NCI-H774 (cell line): Measurements from ENCODE around the gene ALDH5A1.

Experiments
- DNase-seq: peaks from one replicate; lab custom pipeline; 2025; lab: John Stamatoyannopoulos, UW

Gene ALDH5A1

GRCh38 chr6:24524805-24525204 is 30.0 kb downstream of the ALDH5A1 start:
- DNase-seq = peak; percentile 6

- no peak for DNase-seq
These were observed 35.2 kb downstream of the ALDH5A1 start for GRCh38 chr6:24529985-24530384.

- DNase-seq = no peak
These were observed 39.6 kb downstream of the ALDH5A1 start for GRCh38 chr6:24534329-24534728.

GRCh38 chr6:24535210-24535609 is 40.4 kb downstream of the ALDH5A1 start:
- no peak for DNase-seq

- DNase-seq = no peak
These were observed 41.7 kb downstream of the ALDH5A1 start for GRCh38 chr6:24536466-24536865.

GRCh38 chr6:24537082-24537699 is 42.4 kb downstream of the ALDH5A1 start:
- DNase-seq = no peak

GRCh38 chr6:24537771-24538385 is 43.1 kb downstream of the ALDH5A1 start:
- no peak for DNase-seq

- no peak for DNase-seq
These were observed 44.6 kb downstream of the ALDH5A1 start for GRCh38 chr6:24539416-24539815.

GRCh38 chr6:24540197-24540596 is 45.4 kb downstream of the ALDH5A1 start:
- no peak for DNase-seq

- no peak for DNase-seq
These were observed 48.9 kb downstream of the ALDH5A1 start for GRCh38 chr6:24543683-24544082.

- no peak for DNase-seq
These were observed 50.4 kb downstream of the ALDH5A1 start for GRCh38 chr6:24545183-24545582.

- no peak for DNase-seq
These were observed 50.9 kb downstream of the ALDH5A1 start for GRCh38 chr6:24545691-24546090.

GRCh38 chr6:24546439-24546838 is 51.7 kb downstream of the ALDH5A1 start:
- no peak for DNase-seq

- no peak for DNase-seq
These were observed 52.5 kb downstream of the ALDH5A1 start for GRCh38 chr6:24547243-24547642.

- DNase-seq = no peak
These were observed 54.4 kb downstream of the ALDH5A1 start for GRCh38 chr6:24549158-24549557.

GRCh38 chr6:24549674-24550353 is 55.0 kb downstream of the ALDH5A1 start:
- DNase-seq = peak; percentile 9

- no peak for DNase-seq
These were observed 56.4 kb downstream of the ALDH5A1 start for GRCh38 chr6:24551139-24551538.

GRCh38 chr6:24554474-24554873 is 59.7 kb downstream of the ALDH5A1 start:
- no peak for DNase-seq

GRCh38 chr6:24558516-24558915 is 63.7 kb downstream of the ALDH5A1 start:
- no peak for DNase-seq

- DNase-seq = no peak
These were observed 69.3 kb downstream of the ALDH5A1 start for GRCh38 chr6:24564081-24564480.

GRCh38 chr6:24565196-24565595 is 70.4 kb downstream of the ALDH5A1 start:
- no peak for DNase-seq

- no peak for DNase-seq
These were observed 71.4 kb downstream of the ALDH5A1 start for GRCh38 chr6:24566020-24566767.

- DNase-seq = peak; percentile 29
These were observed 73.9 kb downstream of the ALDH5A1 start for GRCh38 chr6:24568683-24569082.
